SU-DHL-6 (cell line): Measurements from ENCODE around the gene NPIPB13.
"Not testable (repeated sequence)": the region's sequence is repeated elsewhere in the genome, so short reads cannot be mapped to it uniquely, and the experiment has no call there.

Source experiments
- H2AFZ ChIP-seq: fragments of 200-600 bp; sonication (generic); 2 replicates; pipeline ENCODE4 v1.6.1; 2014; ENCODE audit warnings: low read depth, mild to moderate bottlenecking, moderate library complexity, mixed read lengths, antibody characterized with exemption, low read length; ENCODE audit not compliant: severe bottlenecking
- H3F3A ChIP-seq: fragments of 200-600 bp; shearing (Covaris generic); 2 replicates; pipeline ENCODE4 v1.6.0; 2016; ENCODE audit warnings: antibody characterized with exemption, mild to moderate bottlenecking; ENCODE audit not compliant: insufficient read depth
- H3K27ac ChIP-seq: fragments of 200-600 bp; sonication (generic); 2 replicates; pipeline ENCODE4 v1.5.1; 2016; ENCODE audit warnings: low read depth, mild to moderate bottlenecking, low read length, moderate library complexity, mixed read lengths
- H3K27me3 ChIP-seq: fragments of 200-600 bp; sonication (generic), shearing (Covaris generic); 2 replicates; pipeline ENCODE4 v1.6.0; 2014; ENCODE audit warnings: mild to moderate bottlenecking, low read length
- H3K36me3 ChIP-seq: fragments of 200-600 bp; sonication (generic); 2 replicates; pipeline ENCODE4 v1.6.1; 2014; ENCODE audit warnings: mild to moderate bottlenecking, low read length, mixed read lengths
- H3K4me2 ChIP-seq: fragments of 300-600, 200-600 bp; shearing (Covaris generic), sonication (generic); 2 replicates; pipeline ENCODE4 v1.6.0; 2014; ENCODE audit warnings: low read length, low read depth, mild to moderate bottlenecking; ENCODE audit not compliant: poor library complexity, severe bottlenecking
- H3K4me3 ChIP-seq: fragments of 200-600 bp; sonication (generic); 2 replicates; pipeline ENCODE4 v1.5.1; 2014; ENCODE audit warnings: antibody characterized with exemption, low read length, mild to moderate bottlenecking, mixed read lengths; ENCODE audit not compliant: insufficient read depth, poor library complexity, severe bottlenecking
- H3K79me2 ChIP-seq: fragments of 200-600 bp; sonication (generic); 2 replicates; pipeline ENCODE4 v1.6.1; 2014; ENCODE audit warnings: mild to moderate bottlenecking, low read length, moderate library complexity; ENCODE audit not compliant: insufficient read depth
- H3K9ac ChIP-seq: fragments of 200-600 bp; sonication (generic); 2 replicates; pipeline ENCODE4 v1.7.0; 2014; ENCODE audit warnings: mild to moderate bottlenecking, low read length
- H3K9me2 ChIP-seq: fragments of 200-600 bp; sonication (generic); replicated peaks from 2 replicates; pipeline ENCODE4 v1.6.1; 2014; ENCODE audit warnings: low read length; ENCODE audit not compliant: insufficient read depth
- H3K9me3 ChIP-seq: fragments of 200-600 bp; sonication (generic); 2 replicates; pipeline ENCODE4 v1.6.1; 2014; ENCODE audit warnings: low read length, mixed read lengths; ENCODE audit not compliant: insufficient read depth
- H4K20me1 ChIP-seq: fragments of 200-600 bp; sonication (generic); 2 replicates; pipeline ENCODE4 v1.6.1; 2014; ENCODE audit warnings: low read depth, mild to moderate bottlenecking, antibody characterized with exemption, low read length, moderate library complexity, mixed read lengths

The NPIPB13 gene

GRCh38 chr16:30248379-30248778 is at the start of gene NPIPB13:
TSS of gene NPIPB13 (minus strand) at chr16:30248479. CDS start at chr16:30245573, 2,906 bp downstream.
- H3K79me2 ChIP-seq, H3K4me3 ChIP-seq, H3K9ac ChIP-seq, H3K9me2 ChIP-seq, H3K27me3 ChIP-seq, H3K9me3 ChIP-seq, H3K27ac ChIP-seq, H3K4me2 ChIP-seq, H2AFZ ChIP-seq, H3F3A ChIP-seq, H4K20me1 ChIP-seq, H3K36me3 ChIP-seq: not testable (repeated sequence)

GRCh38 chr16:30282357-30282756 is 34.1 kb upstream of the NPIPB13 start:
- not testable (repeated sequence) for H4K20me1 ChIP-seq, H3K4me3 ChIP-seq, H3K36me3 ChIP-seq, H3F3A ChIP-seq, H3K79me2 ChIP-seq, H3K9ac ChIP-seq, H3K27ac ChIP-seq, H2AFZ ChIP-seq, H3K9me2 ChIP-seq, H3K9me3 ChIP-seq, H3K27me3 ChIP-seq, H3K4me2 ChIP-seq

- not testable (repeated sequence) for H3K27me3 ChIP-seq, H3K9me2 ChIP-seq, H3F3A ChIP-seq, H3K27ac ChIP-seq, H3K79me2 ChIP-seq, H3K36me3 ChIP-seq, H3K4me2 ChIP-seq, H3K9me3 ChIP-seq, H2AFZ ChIP-seq, H3K9ac ChIP-seq, H4K20me1 ChIP-seq, H3K4me3 ChIP-seq
Measured at GRCh38 chr16:30278523-30278922, 30.2 kb upstream of the NPIPB13 start.

- peak overlapping the region; percentile 65 for H3K27ac ChIP-seq
- H3F3A ChIP-seq, H3K4me3 ChIP-seq, H4K20me1 ChIP-seq, H3K9ac ChIP-seq, H3K9me3 ChIP-seq, H3K4me2 ChIP-seq, H3K9me2 ChIP-seq, H3K36me3 ChIP-seq, H3K27me3 ChIP-seq, H2AFZ ChIP-seq, H3K79me2 ChIP-seq: not testable (repeated sequence)
Measured at GRCh38 chr16:30217082-30217481, 31.2 kb downstream of the NPIPB13 start.

GRCh38 chr16:30211414-30211813 is 36.9 kb downstream of the NPIPB13 start:
- H3K9me3 ChIP-seq, H3K27ac ChIP-seq, H3K36me3 ChIP-seq, H3K4me2 ChIP-seq, H3F3A ChIP-seq, H3K9me2 ChIP-seq, H4K20me1 ChIP-seq, H3K4me3 ChIP-seq, H3K79me2 ChIP-seq, H3K27me3 ChIP-seq, H2AFZ ChIP-seq, H3K9ac ChIP-seq: not testable (repeated sequence)

GRCh38 chr16:30209032-30209431 is 39.2 kb downstream of the NPIPB13 start:
- H2AFZ ChIP-seq, H3K4me3 ChIP-seq, H3K36me3 ChIP-seq, H4K20me1 ChIP-seq, H3K4me2 ChIP-seq, H3K9me3 ChIP-seq, H3K79me2 ChIP-seq, H3F3A ChIP-seq, H3K9ac ChIP-seq, H3K9me2 ChIP-seq, H3K27ac ChIP-seq, H3K27me3 ChIP-seq: not testable (repeated sequence)

- not testable (repeated sequence) for H3K79me2 ChIP-seq, H4K20me1 ChIP-seq, H2AFZ ChIP-seq, H3K4me3 ChIP-seq, H3K9me2 ChIP-seq, H3K4me2 ChIP-seq, H3F3A ChIP-seq, H3K9ac ChIP-seq, H3K36me3 ChIP-seq, H3K27ac ChIP-seq, H3K27me3 ChIP-seq, H3K9me3 ChIP-seq
Measured at GRCh38 chr16:30207063-30207704, 41.1 kb downstream of the NPIPB13 start.

GRCh38 chr16:30206252-30206651 is 42.0 kb downstream of the NPIPB13 start:
- not testable (repeated sequence) for H4K20me1 ChIP-seq, H3K4me2 ChIP-seq, H3K27ac ChIP-seq, H3F3A ChIP-seq, H3K9ac ChIP-seq, H3K79me2 ChIP-seq, H3K9me2 ChIP-seq, H2AFZ ChIP-seq, H3K4me3 ChIP-seq, H3K36me3 ChIP-seq, H3K27me3 ChIP-seq, H3K9me3 ChIP-seq
